Suprapubic skin (tissue), 4 donors: ENCODE measurements around the gene TDRD3.

Source experiments
- EP300 ChIP-seq: sonication (generic); formaldehyde crosslinking; IDR thresholded peaks from one replicate; pipeline ENCODE4 v1.6.1; 2017; ENCODE audit warnings: antibody characterized with exemption
- POLR2A ChIP-seq, 2 donors: fragments of 450-650 bp; IDR thresholded peaks; one replicate each; pipeline ENCODE4 v1.6.1; 2017; ENCODE audit warnings: antibody characterized with exemption in 2 of 2, mild to moderate bottlenecking in 2 of 2, moderate library complexity in 2 of 2
- POLR2AphosphoS5 ChIP-seq, 3 donors: sonication (generic); formaldehyde crosslinking; IDR thresholded peaks; one replicate each; pipeline ENCODE4 v1.6.1; 2017; ENCODE audit warnings: antibody characterized with exemption in 3 of 3
- TF ChIP-seq, protein P1 (sequence below), 2 donors: fragments of 200-600 bp in 1 of 2; fragments of 450-650 bp in 1 of 2; sonication (generic) in 1 of 2; IDR thresholded peaks; one replicate each; pipeline ENCODE4 v1.5.1; 2016 to 2019; ENCODE audit warnings: antibody characterized with exemption in 2 of 2, mild to moderate bottlenecking in 1 of 2, moderate library complexity in 1 of 2

DNA sequence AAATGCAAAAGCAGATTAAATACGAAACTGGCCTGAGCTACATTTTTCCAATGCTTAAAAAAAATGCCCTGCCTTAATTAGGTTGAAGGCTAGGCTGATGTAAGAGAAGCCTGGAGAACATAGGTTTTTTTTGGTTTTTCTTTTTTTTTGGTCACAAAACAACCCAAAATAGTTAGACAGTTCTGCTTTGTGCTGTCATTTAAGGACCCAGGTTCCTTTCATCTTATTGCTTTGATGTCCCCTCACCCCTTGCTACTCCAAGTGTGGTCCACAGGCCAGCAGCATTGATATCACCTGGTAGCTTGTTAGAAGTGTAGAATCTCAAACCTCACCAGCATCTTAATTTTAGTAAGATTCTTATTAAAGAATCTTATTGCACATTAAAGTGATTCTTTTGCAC lies 14.4 kb downstream of the TDRD3 start:
- TF ChIP-seq POLR2A (IDR thresholded peaks at IDR 0.05) (no peak), POLR2AphosphoS5 (IDR thresholded peaks at IDR 0.05) (no peak), EP300 (no peak)
- TF ChIP-seq, protein P1, sequence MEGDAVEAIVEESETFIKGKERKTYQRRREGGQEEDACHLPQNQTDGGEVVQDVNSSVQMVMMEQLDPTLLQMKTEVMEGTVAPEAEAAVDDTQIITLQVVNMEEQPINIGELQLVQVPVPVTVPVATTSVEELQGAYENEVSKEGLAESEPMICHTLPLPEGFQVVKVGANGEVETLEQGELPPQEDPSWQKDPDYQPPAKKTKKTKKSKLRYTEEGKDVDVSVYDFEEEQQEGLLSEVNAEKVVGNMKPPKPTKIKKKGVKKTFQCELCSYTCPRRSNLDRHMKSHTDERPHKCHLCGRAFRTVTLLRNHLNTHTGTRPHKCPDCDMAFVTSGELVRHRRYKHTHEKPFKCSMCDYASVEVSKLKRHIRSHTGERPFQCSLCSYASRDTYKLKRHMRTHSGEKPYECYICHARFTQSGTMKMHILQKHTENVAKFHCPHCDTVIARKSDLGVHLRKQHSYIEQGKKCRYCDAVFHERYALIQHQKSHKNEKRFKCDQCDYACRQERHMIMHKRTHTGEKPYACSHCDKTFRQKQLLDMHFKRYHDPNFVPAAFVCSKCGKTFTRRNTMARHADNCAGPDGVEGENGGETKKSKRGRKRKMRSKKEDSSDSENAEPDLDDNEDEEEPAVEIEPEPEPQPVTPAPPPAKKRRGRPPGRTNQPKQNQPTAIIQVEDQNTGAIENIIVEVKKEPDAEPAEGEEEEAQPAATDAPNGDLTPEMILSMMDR (IDR thresholded peaks at IDR 0.05): no peak
